HCT116 (cell line): ENCODE results near the gene SPATA21. TPM values are rescaled to one million over a fixed set of nuclear protein-coding genes. Genes with fewer than 3 reads are reported as not detected.
"Not testable (repeated sequence)": the region's sequence is repeated elsewhere in the genome, so short reads cannot be mapped to it uniquely, and the experiment has no call there.

ENCODE experiments used
- ATAC-seq: fragments of 200-7000 bp; cut with Tn5 transposase; 2 replicates; pipeline ENCODE4 v1.9.1; 2020; ENCODE audit warnings: mild to moderate bottlenecking, moderate library complexity
- Bru-seq: library from RNA; stranded (reverse); fragments of 400-500 nt; gene quantifications from one replicate; lab custom pipeline; 2021; lab: Mats Ljungman, UMichigan
- BruChase-seq, 2 experiments: library from RNA; stranded (reverse); fragments of 400-500 nt; gene quantifications; one replicate each; lab custom pipeline; 2021; lab: Mats Ljungman, UMichigan
- BruUV-seq: library from RNA; stranded (reverse); fragments of 400-500 nt; replicated peaks from 2 replicates; lab custom pipeline; 2021; lab: Mats Ljungman, UMichigan
- CTCF ChIA-PET: fragments of 300-600 bp; sonication (Branson Sonifier 250); formaldehyde crosslinking; loops from one replicate; lab custom pipeline; 2021; ENCODE audit warnings: antibody characterized with exemption; lab: Charles Lee
- POLR2A ChIA-PET: fragments of 300-600, 350-600 bp; sonication (Branson Sonifier 250); formaldehyde crosslinking; loops from one replicate; lab custom pipeline; 2021; ENCODE audit warnings: antibody characterized with exemption; lab: Charles Lee
- RAD21 ChIA-PET, 2 experiments: fragments of 300-600 bp; sonication (Branson Sonifier 250); formaldehyde crosslinking; loops; one replicate each; lab custom pipeline; 2023; ENCODE audit warnings: low total read pairs in 2 of 2; ENCODE audit not compliant: uncharacterized antibody in 2 of 2, unreplicated experiment in 2 of 2, low non-redundant PET in 1 of 2; lab: Charles Lee
- DNase-seq: peaks from one replicate; pipeline ENCODE4 v3.0.0-alpha.2; 2010; ENCODE audit warnings: low read depth, low spot score
- H2AFZ ChIP-seq: fragments of 200-600 bp; shearing (Covaris generic), sonication (generic); 2 replicates; pipeline ENCODE4 v1.6.1; 2017; ENCODE audit warnings: low read depth, mixed run types, mixed read lengths, antibody characterized with exemption, low read length; ENCODE audit not compliant: poor library complexity, severe bottlenecking
- H3K27ac ChIP-seq: 2 replicates; pipeline ENCODE4 v1.5.1; 2012; ENCODE audit warnings: low read depth, low read length
- H3K27me3 ChIP-seq: fragments of 200-600 bp; sonication (generic); 2 replicates; pipeline ENCODE4 v1.6.1; 2016; ENCODE audit warnings: mixed run types, low read length, mixed read lengths; ENCODE audit not compliant: insufficient read depth
- H3K36me3 ChIP-seq, 2 experiments: fragments of 200-500 bp in 1 of 2; fragments of 200-600 bp in 1 of 2; sonication (Bioruptor generic) in 1 of 2; sonication (generic) in 1 of 2; 2 replicates each; pipeline versions ENCODE4 v1.5.1 to v1.6.1; 2014 to 2016; ENCODE audit warnings: low read length in 2 of 2, inconsistent platforms in 1 of 2, mixed read lengths in 1 of 2, mixed run types in 1 of 2; ENCODE audit not compliant: insufficient read depth in 2 of 2, control insufficient read depth in 1 of 2
- H3K4me1 ChIP-seq, 2 experiments: fragments of 200-600 bp in 1 of 2; sonication (generic) in 1 of 2; 2 replicates each; pipeline versions ENCODE4 v1.5.1 to v1.6.1; 2012 to 2017; ENCODE audit warnings: low read length in 2 of 2, inconsistent platforms in 1 of 2, mild to moderate bottlenecking in 1 of 2, mixed read lengths in 1 of 2, mixed run types in 1 of 2, moderate library complexity in 1 of 2; ENCODE audit not compliant: insufficient read depth in 2 of 2, control insufficient read depth in 1 of 2
- H3K4me2 ChIP-seq: fragments of 200-600 bp; sonication (generic); 2 replicates; pipeline ENCODE4 v1.6.1; 2017; ENCODE audit warnings: mixed run types, low read length, mixed read lengths
- H3K4me3 ChIP-seq, 2 experiments: fragments of 200-600 bp in 1 of 2; sonication (generic) in 1 of 2; replicated peaks in 1 of 2; 2 replicates each; pipeline ENCODE4 v1.5.1; 2011 to 2016; ENCODE audit warnings: low read length in 2 of 2, control low read depth in 1 of 2, low read depth in 1 of 2, mild to moderate bottlenecking in 1 of 2, mixed read lengths in 1 of 2, mixed run types in 1 of 2
- H3K79me2 ChIP-seq: fragments of 200-600 bp; sonication (generic); 2 replicates; pipeline ENCODE4 v1.6.1; 2017; ENCODE audit warnings: mild to moderate bottlenecking, mixed run types, low read length, moderate library complexity, mixed read lengths; ENCODE audit not compliant: insufficient read depth
- H3K9ac ChIP-seq: fragments of 200-600 bp; sonication (generic); 2 replicates; pipeline ENCODE4 v1.6.1; 2016; ENCODE audit warnings: low read length, mixed read lengths
- H3K9me2 ChIP-seq: fragments of 200-600 bp; sonication (generic), shearing (Covaris generic); 2 replicates; pipeline ENCODE4 v1.6.1; 2017; ENCODE audit warnings: mixed run types, mild to moderate bottlenecking, moderate library complexity; ENCODE audit not compliant: insufficient read depth
- H3K9me3 ChIP-seq, 2 experiments: fragments of 200-500 bp in 1 of 2; fragments of 200-600 bp in 1 of 2; sonication (Bioruptor generic) in 1 of 2; sonication (generic) in 1 of 2; 2 replicates each; pipeline ENCODE4 v1.6.1; 2014 to 2017; ENCODE audit warnings: low read length in 2 of 2, mixed read lengths in 2 of 2, inconsistent platforms in 1 of 2, low read depth in 1 of 2, mild to moderate bottlenecking in 1 of 2, mixed run types in 1 of 2, moderate library complexity in 1 of 2; ENCODE audit not compliant: control insufficient read depth in 1 of 2, insufficient read depth in 1 of 2
- H4K20me1 ChIP-seq: fragments of 200-600 bp; sonication (generic), shearing (Covaris generic); 2 replicates; pipeline ENCODE4 v1.6.1; 2017; ENCODE audit warnings: mixed run types, mild to moderate bottlenecking, moderate library complexity; ENCODE audit not compliant: insufficient read depth
- CBX3 ChIP-seq: IDR thresholded peaks from 2 replicates; pipeline ENCODE4 v1.6.1; 2012; ENCODE audit warnings: low read depth
- EZH2 ChIP-seq: fragments of 200-600 bp; sonication (generic); IDR thresholded peaks from 2 replicates; pipeline ENCODE4 v1.6.1; 2017; ENCODE audit warnings: antibody characterized with exemption, mixed run types
- EZH2phosphoT487 ChIP-seq: fragments of 200-600 bp; IDR thresholded peaks from 2 replicates; pipeline ENCODE4 v1.6.1; 2018; ENCODE audit warnings: antibody characterized with exemption, borderline replicate concordance
- FOSL1 ChIP-seq: IDR thresholded peaks from 2 replicates; pipeline ENCODE4 v1.6.1; 2012; ENCODE audit warnings: low read depth
- JUND ChIP-seq: IDR thresholded peaks from 2 replicates; pipeline ENCODE4 v1.6.1; 2012
- MAX ChIP-seq: IDR thresholded peaks from 2 replicates; pipeline ENCODE4 v1.6.1; 2012
- POLR2AphosphoS5 ChIP-seq: IDR thresholded peaks from 2 replicates; pipeline ENCODE4 v1.6.1; 2011; ENCODE audit warnings: mild to moderate bottlenecking, low read depth, low read length, moderate library complexity
- SP1 ChIP-seq: IDR thresholded peaks from 2 replicates; pipeline ENCODE4 v1.6.1; 2012; ENCODE audit warnings: low read depth
- SRF ChIP-seq: IDR thresholded peaks from 2 replicates; pipeline ENCODE4 v1.6.1; 2012; ENCODE audit warnings: low read depth
- TCF7L2 ChIP-seq: IDR thresholded peaks from 2 replicates; pipeline ENCODE4 v1.7.0; 2011; ENCODE audit warnings: borderline replicate concordance, inconsistent platforms; ENCODE audit not compliant: insufficient read depth, insufficient read length; ENCODE audit errors: extremely low read depth
- ZFX ChIP-seq: fragments of 450-650 bp; IDR thresholded peaks from 2 replicates; pipeline ENCODE4 v1.6.1; 2017
- intact Hi-C: fragments of 100-400 bp; cut with micrococcal nuclease; formaldehyde crosslinking; loops from 2 replicates; pipeline ENCODE4 v1.10.0; 2022
- long read RNA-seq: library from polyadenylated mRNA; unstranded; transcript quantifications from one replicate; pipeline ENCODE4 v2.0.0, GENCODE V29; 2021; ENCODE audit not compliant: unreplicated experiment
- polyA plus RNA-seq: library from polyadenylated mRNA; unstranded; fragments of >200 nt; gene quantifications from 2 replicates; pipeline ENCODE4 v1.2.1, GENCODE V29; 2012; ENCODE audit warnings: missing spikeins
- total RNA-seq: library from RNA; stranded (reverse); gene quantifications from one replicate; pipeline ENCODE4 v1.2.1, GENCODE V29; 2021; ENCODE audit not compliant: unreplicated experiment
- TF ChIP-seq, protein P1 (sequence below): IDR thresholded peaks from 2 replicates; pipeline ENCODE4 v1.6.1; 2012

The SPATA21 gene
- not detected for total RNA-seq
- not detected in 2 replicates for polyA plus RNA-seq
- percentile 9 among the genes with signal in this experiment for Bru-seq, nascent RNA
- BruChase-seq, experiment 1, labeled RNA remaining after a 6-hour chase = percentile 15 among the genes with signal in this experiment
- BruChase-seq, experiment 2, labeled RNA remaining after a 2-hour chase = percentile 12 among the genes with signal in this experiment
- long read RNA-seq, partial matches to known transcripts = 0 of 4 reads
- long read RNA-seq, other reads (novel, unspliced or antisense) = 4 of 4 reads

DNA sequence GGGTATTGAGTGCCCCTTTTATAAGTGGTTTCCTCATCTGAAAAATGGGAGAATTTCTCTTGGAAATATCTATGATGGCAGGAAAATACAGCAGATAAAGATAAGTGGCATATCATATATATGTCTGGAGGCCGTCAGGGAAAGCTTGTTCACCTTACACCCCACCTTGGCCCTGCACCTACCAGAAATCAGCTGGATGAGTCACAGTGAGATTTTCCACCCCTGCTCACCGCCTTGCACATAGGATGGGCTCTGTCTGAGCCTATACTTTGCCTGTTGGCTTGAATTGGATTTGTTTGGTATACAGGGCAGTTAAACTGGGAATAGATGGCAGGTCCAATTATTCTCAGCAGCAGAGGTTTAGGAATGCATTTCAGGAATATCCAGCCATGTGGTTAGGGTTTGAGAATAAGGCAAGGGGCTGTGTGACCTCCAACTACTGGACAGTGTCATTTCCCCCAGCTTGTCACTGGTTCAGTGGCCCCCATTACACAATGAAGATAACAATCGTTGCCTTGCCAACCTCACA lies at the start of gene SPATA21:
TSS of gene SPATA21 (minus strand) at position 479 of the 529 bp plus-strand sequence. CDS start 6,053 bp downstream, outside the sequence.
- Histone ChIP-seq H3K4me3 (no peak within 1 kb of the TSS), H3K36me3 (no peaks in the 10 kb centered on the region), H3K4me2 (no peak within 1 kb of the TSS), H3K9ac (no peak within 1 kb of the TSS), H4K20me1 (no peaks in the 10 kb centered on the region), H3K27ac (no peak within 1 kb of the TSS), H2AFZ (no peak within 1 kb of the TSS), H3K9me2 (no peaks in the 10 kb centered on the region), H3K4me1 (peaks cover 4 to 13% of the 10 kb centered on the region in 2 experiments; a peak in 3 of 4 replicates), H3K27me3 (no peaks in the 10 kb centered on the region), H3K9me3 (no peaks in the 10 kb centered on the region), H3K79me2 (peaks cover 14% of the 10 kb centered on the region)
- no TSS peak for BruUV-seq
- CTCF ChIA-PET = no interaction called here
- TF ChIP-seq JUND (no peak), EZH2phosphoT487 (no peak), EZH2 (no peak), TCF7L2 (no peak), POLR2AphosphoS5 (no peak), CBX3 (no peak), SP1 (no peak), ZFX (no peak), SRF (no peak), MAX (no peak), FOSL1 (no peak)
- TF ChIP-seq, protein P1, sequence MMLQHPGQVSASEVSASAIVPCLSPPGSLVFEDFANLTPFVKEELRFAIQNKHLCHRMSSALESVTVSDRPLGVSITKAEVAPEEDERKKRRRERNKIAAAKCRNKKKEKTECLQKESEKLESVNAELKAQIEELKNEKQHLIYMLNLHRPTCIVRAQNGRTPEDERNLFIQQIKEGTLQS = no peak
- ATAC-seq (no peak), DNase-seq (no peak)
- intact Hi-C loops = no loop called here
- POLR2A ChIA-PET = no interaction called here
- RAD21 ChIA-PET = no interaction called here

DNA sequence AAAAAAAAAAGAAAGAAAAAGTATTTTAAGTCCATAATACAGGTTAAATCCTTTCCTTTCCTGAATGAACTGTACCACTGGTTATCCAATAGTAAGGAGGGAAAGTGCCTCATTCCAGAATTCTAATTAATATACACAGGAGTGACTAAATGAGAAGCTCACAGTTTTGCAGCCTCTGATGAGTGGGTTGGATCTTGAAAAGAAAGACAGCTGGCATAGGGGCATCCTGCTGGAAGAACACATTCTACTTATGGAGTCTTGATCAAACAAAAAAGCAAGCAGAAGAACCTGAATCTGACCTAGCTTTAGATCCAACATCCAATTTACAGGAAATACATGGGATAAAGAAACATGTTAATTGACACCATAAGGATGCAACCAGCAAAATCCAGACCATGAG lies 49.8 kb upstream of the SPATA21 start:
- H3K9me3 ChIP-seq, H3K36me3 ChIP-seq, H3K4me1 ChIP-seq, RAD21 ChIA-PET, H3K27ac ChIP-seq, H3K9ac ChIP-seq, H3K4me2 ChIP-seq, ATAC-seq, BruUV-seq, H2AFZ ChIP-seq, POLR2A ChIA-PET, H4K20me1 ChIP-seq, H3K9me2 ChIP-seq, DNase-seq, H3K4me3 ChIP-seq, H3K79me2 ChIP-seq, intact Hi-C loops, CTCF ChIA-PET, H3K27me3 ChIP-seq: not testable (repeated sequence)

DNA sequence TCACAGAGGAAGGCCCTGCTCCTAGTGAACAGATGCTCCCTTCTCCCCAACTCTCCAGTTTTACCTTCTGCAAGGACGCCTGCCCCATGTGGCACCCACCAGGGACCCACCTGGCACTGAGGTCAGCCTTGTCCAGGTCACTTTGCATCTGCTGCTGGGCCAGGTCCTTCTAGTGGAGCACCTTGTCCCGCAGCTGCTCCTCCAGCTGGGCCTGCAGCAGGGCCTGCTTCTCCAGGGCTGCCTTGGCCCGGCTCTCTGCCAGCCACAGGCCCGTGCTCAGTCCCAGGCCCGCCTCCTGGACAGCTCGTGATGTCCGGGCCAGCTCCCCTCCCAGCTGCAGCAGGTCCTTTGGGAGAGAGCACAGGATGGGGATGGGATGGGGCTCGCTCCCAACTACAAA lies 49.1 kb upstream of the SPATA21 start:
- DNase-seq, H3K9me2 ChIP-seq, H3K9me3 ChIP-seq, H3K4me2 ChIP-seq, CTCF ChIA-PET, BruUV-seq, RAD21 ChIA-PET, H3K36me3 ChIP-seq, H3K27me3 ChIP-seq, H3K9ac ChIP-seq, H3K4me3 ChIP-seq, H2AFZ ChIP-seq, intact Hi-C loops, H3K79me2 ChIP-seq, ATAC-seq, H3K27ac ChIP-seq, H4K20me1 ChIP-seq, H3K4me1 ChIP-seq, POLR2A ChIA-PET: not testable (repeated sequence)
